Body of pancreas (tissue), 4 donors: Measurements from ENCODE around the gene TEX51.

Experiments
- POLR2A ChIP-seq, 3 donors: fragments of 450-650 bp; IDR thresholded peaks; one replicate each; pipeline ENCODE4 v1.6.1; 2016; ENCODE audit warnings: antibody characterized with exemption in 3 of 3, mild to moderate bottlenecking in 2 of 3
- TF ChIP-seq, protein P1 (sequence below), 7 experiments: fragments of 450-650 bp in 4 of 7; fragments of 200-600 bp in 3 of 7; sonication (generic) in 3 of 7; IDR thresholded peaks; one replicate each; pipeline ENCODE4 v1.5.1; 2016 to 2019; ENCODE audit warnings: antibody characterized with exemption in 7 of 7

DNA sequence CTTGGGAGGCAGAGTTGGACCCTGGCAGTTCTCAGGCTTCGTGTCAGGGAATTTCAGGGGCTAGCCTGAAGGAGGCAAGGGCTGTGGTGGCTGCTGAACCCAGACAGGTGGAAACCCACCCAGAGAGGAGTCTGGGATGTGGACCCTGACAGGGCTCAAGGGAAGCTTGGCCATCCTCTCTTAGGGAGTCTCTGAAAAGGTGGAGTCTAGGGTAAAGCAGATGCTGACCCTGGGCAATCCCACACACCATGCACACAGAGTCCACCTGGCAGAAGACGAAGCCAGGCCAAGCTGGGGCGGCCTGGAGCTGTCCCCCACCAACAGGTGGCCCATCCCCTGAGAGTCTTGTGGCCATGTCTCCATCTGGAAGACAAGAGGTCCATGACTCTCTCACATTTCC, 41.2 kb upstream of the TEX51 start:
- TF ChIP-seq, protein P1, sequence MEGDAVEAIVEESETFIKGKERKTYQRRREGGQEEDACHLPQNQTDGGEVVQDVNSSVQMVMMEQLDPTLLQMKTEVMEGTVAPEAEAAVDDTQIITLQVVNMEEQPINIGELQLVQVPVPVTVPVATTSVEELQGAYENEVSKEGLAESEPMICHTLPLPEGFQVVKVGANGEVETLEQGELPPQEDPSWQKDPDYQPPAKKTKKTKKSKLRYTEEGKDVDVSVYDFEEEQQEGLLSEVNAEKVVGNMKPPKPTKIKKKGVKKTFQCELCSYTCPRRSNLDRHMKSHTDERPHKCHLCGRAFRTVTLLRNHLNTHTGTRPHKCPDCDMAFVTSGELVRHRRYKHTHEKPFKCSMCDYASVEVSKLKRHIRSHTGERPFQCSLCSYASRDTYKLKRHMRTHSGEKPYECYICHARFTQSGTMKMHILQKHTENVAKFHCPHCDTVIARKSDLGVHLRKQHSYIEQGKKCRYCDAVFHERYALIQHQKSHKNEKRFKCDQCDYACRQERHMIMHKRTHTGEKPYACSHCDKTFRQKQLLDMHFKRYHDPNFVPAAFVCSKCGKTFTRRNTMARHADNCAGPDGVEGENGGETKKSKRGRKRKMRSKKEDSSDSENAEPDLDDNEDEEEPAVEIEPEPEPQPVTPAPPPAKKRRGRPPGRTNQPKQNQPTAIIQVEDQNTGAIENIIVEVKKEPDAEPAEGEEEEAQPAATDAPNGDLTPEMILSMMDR (IDR thresholded peaks at IDR 0.05): no peak
- no peak for TF ChIP-seq POLR2A (IDR thresholded peaks at IDR 0.05)
